IPS-18a (cell line): ENCODE results near the gene RNF220.

Experiments
- H3K27ac ChIP-seq: one replicate; pipeline ENCODE4 v1.5.1; 2013; ENCODE audit warnings: low read length
- H3K27me3 ChIP-seq: one replicate; pipeline ENCODE4 v1.6.1; 2013; ENCODE audit warnings: mild to moderate bottlenecking, low read length; ENCODE audit not compliant: control insufficient read depth, insufficient read depth
- H3K36me3 ChIP-seq: one replicate; pipeline ENCODE4 v1.6.1; 2013; ENCODE audit warnings: low read depth, low read length; ENCODE audit not compliant: control insufficient read depth
- H3K4me1 ChIP-seq: one replicate; pipeline ENCODE4 v1.6.1; 2013; ENCODE audit warnings: low read depth, low read length; ENCODE audit not compliant: control insufficient read depth
- H3K4me3 ChIP-seq: one replicate; pipeline ENCODE4 v1.5.1; 2013; ENCODE audit warnings: low read length
- H3K9ac ChIP-seq: one replicate; pipeline ENCODE4 v1.6.1; 2013; ENCODE audit warnings: mild to moderate bottlenecking, low read length, moderate library complexity
- H3K9me3 ChIP-seq: one replicate; pipeline ENCODE4 v1.6.1; 2013; ENCODE audit warnings: low read depth, low read length; ENCODE audit not compliant: control insufficient read depth

Gene RNF220

DNA sequence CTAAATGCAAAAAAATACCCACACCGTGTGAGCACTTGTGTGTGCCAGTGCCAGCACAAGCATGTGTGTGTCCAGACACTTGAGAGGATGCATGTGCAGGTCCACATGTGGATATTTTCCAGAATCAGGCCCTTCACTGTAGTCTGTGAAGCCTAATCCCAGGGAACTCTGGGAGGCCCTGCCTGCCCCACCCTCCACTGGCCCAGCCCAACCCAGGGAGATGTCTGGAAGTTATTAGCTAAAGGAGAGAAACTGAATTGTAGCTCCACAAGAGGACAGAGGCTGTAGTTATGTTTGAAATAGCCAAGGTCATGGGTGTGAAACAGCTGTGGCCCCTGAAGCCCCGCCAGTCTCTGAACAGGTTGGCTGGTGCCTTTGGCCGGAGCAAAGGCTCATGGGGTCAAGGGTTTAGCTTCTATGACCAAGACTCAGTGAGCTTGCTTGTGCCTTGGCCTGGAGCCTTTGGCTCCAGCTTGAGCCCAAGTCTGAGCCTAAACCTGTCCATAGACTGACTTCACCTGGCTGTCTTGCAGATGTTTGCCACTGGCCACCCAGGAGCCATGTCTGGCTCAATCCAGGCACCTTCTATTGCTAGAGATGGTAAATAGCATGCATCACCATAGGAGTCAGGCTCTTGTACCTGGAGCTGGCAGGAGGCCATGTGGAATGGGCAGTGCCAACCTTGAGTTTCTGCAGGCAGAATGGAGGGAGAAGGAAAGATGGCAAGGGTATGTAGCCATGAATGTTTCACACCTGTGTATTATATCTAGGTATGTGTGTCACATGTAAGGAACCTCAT lies 199.3 kb downstream of the RNF220 start:
- Histone ChIP-seq H3K9me3 (no peaks in the 10 kb centered on the region), H3K27ac (no peak overlapping the region), H3K27me3 (no peaks in the 10 kb centered on the region), H3K4me3 (no peak overlapping the region), H3K4me1 (no peaks in the 10 kb centered on the region), H3K36me3 (no peaks in the 10 kb centered on the region), H3K9ac (no peak overlapping the region)

DNA sequence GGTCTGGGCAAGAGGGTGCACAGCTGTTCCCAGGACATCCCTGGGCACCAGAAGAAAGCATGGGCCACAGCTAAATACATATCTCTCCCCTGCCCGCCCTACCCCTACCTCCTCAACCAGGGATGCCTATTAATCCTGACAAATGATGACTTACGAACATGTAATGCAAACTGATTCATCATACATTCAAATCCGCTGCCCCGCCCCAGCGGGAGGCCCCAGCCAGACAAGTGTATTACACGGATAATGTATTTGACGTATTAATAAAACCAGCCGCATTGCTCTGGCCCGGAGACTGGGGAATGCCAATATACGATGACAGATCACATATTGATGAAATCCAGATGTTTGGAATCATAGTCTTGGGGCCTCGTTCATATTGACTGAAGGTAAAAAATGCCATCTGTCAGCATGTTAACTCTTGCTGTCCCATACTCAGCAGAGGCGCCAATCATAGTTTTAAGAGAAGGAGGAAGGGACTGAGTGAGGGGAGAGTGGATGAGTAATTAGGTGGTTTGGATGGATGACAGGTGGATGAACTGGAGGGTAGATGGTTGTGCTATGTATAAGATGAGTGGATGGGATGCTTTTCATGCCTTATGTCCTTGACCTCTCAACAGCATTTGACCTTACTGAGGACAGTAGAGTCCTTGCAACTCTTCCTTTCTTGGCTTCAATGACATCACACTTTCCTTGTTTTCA lies 201.0 kb downstream of the RNF220 start:
- H3K27me3 ChIP-seq: no peaks in the 10 kb centered on the region
- no peaks in the 10 kb centered on the region for H3K9me3 ChIP-seq

DNA sequence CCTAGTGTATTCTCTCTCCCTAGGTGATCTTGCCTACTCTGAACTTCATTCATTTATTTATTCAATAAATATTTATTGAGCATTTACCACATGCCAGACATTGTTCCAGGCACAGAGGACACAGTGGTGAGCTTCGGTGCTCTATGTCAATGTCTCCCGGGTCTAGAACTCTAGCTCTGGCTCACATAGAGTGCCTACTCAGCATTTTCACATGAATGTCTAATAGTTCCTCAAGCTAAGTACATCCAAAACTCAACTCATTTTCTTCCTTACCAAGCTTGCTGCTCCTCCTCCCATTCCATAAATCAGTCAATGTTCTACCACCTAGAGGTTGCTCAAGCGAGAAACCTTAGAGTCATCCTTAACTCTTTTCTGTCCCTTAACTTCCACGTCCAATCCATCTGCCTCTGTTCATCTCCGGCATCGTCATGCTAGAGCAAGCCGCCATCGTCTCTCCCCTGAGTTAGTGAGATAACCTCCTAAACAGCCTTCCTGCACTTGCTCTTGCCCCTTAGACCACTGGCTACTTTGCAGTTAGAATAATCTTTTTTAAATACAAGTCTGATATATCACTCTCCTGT lies 201.7 kb downstream of the RNF220 start:
- H3K4me3 ChIP-seq: no peak overlapping the region
- H3K4me1 ChIP-seq: peaks cover 16% of the 10 kb centered on the region
- no peak overlapping the region for H3K27ac ChIP-seq
- H3K9ac ChIP-seq: no peak overlapping the region
- no peaks in the 10 kb centered on the region for H3K36me3 ChIP-seq
- H3K27me3 ChIP-seq: no peaks in the 10 kb centered on the region
- H3K9me3 ChIP-seq: no peaks in the 10 kb centered on the region

More for the DNA sequence above, 201.0 kb downstream of the RNF220 start:
- Histone ChIP-seq H3K9ac (no peak overlapping the region), H3K4me3 (no peak overlapping the region), H3K4me1 (peaks cover 15% of the 10 kb centered on the region), H3K36me3 (no peaks in the 10 kb centered on the region), H3K27ac (no peak overlapping the region)

DNA sequence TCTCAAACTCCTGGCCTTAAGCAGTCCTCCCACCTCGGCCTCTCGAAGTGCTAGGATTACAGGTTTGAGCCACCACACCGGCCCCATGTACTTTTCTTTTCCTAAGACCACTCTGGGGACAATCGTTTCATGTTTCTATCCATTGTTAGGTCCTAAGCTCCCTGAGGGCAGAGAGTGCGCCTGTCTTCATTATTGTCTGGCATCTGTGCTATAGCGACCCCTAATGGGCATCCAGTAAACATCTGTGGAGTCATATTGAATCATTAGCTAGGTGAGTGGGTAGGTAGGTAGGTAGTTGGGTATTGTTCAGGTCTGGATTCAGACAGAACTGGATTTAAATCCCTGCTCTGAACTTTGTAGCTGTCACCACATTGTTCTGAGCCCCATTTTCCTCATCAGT lies 203.1 kb downstream of the RNF220 start:
- H3K4me3 ChIP-seq: no peak overlapping the region
- H3K27me3 ChIP-seq: no peaks in the 10 kb centered on the region
- H3K27ac ChIP-seq: no peak overlapping the region
- no peaks in the 10 kb centered on the region for H3K9me3 ChIP-seq
- H3K4me1 ChIP-seq: peaks cover 16% of the 10 kb centered on the region
- no peaks in the 10 kb centered on the region for H3K36me3 ChIP-seq
- H3K9ac ChIP-seq: no peak overlapping the region

DNA sequence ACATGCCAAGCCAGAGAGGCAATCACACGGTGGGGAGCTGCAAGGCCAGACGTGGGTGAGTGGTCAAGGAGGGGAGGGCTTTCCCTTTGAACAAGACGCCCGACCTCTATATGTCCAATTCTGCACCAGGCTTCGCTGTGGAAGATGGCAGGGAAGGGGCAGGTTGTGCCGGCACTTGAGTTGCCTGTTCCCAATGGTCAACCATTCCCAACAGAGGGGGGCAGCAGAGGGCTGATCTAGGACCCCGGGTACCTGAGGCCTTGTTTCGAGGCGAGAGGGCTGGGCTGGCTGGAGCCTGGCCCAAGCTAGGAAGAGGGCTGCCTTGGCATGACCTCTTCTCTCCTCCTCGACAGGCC lies 204.3 kb downstream of the RNF220 start:
- no peaks in the 10 kb centered on the region for H3K36me3 ChIP-seq
- no peak overlapping the region for H3K27ac ChIP-seq
- no peaks in the 10 kb centered on the region for H3K27me3 ChIP-seq
- H3K4me3 ChIP-seq: no peak overlapping the region
- H3K4me1 ChIP-seq: peaks cover 16% of the 10 kb centered on the region
- no peak overlapping the region for H3K9ac ChIP-seq
- H3K9me3 ChIP-seq: no peaks in the 10 kb centered on the region

DNA sequence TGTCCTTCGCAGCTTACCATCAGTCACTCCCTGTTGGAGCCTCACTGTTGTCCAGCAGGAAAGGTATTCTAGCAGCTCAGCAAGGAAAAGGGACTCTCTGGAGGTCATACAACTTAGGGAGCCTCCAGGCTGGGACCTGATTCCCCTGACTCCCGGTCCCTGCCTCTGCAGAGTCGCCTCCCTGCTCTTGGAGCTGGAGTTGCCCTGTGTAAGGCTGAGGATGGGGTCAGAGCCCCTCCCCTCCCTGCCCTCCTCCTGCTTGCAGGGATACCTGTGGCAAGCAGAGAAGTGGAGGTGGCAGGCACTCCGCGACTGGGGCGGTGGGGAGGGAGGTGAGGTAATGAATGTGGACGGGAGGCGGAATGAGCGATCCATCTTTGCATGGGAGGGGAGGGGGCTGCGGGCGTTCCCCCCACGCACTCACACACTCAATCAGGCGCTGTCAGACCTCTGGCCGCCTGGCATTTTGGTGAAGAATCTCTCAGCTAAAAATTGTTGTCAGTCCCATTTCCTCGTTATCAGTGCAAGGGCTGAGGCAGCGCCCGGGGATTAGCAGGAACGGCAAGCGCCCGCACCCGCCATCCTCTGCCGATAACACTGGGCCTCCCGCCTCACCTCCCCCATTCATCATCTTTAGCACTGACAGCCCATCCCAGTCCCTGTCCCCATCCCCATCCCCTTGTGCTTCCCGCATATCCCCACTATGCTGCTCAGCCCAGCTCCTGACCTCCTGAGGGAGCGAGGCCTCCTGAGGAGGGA lies 204.9 kb downstream of the RNF220 start:
- H3K4me3 ChIP-seq: no peak overlapping the region
- H3K27me3 ChIP-seq: no peaks in the 10 kb centered on the region
- no peak overlapping the region for H3K9ac ChIP-seq
- H3K9me3 ChIP-seq: no peaks in the 10 kb centered on the region
- peaks cover 16% of the 10 kb centered on the region for H3K4me1 ChIP-seq
- no peak overlapping the region for H3K27ac ChIP-seq
- no peaks in the 10 kb centered on the region for H3K36me3 ChIP-seq

DNA sequence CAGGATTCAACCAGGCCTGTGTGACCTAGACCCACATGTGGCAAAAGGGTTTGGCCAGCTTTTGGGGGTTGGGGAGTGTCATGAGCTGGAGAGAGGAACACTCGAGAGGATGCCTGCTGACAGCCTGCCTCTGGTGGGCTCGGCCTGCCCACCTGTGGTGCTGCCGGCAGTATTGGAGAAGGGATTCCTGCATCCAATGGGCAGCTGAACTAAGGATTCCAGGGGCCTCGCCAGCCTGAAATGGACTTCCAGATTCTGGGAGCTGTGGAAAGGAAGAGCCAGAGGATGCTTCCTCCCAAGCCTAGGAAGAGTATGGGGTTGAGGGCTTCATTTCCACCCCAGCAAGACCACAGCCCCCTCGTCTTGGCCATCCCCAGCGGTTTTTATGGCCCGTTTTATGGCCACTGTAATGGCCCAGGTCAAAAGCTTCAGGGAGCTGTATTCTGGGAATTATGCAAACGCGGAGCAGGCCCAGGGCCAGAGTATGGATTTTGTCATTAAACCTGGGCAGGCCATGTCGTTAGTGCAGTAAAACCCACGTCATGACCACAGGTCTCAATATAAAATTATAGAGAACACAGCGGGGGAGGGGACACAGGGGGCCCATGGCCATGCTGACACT lies 205.6 kb downstream of the RNF220 start:
- H3K36me3 ChIP-seq: no peaks in the 10 kb centered on the region
- no peak overlapping the region for H3K27ac ChIP-seq
- H3K9ac ChIP-seq: no peak overlapping the region
- no peaks in the 10 kb centered on the region for H3K9me3 ChIP-seq
- peaks cover 16% of the 10 kb centered on the region for H3K4me1 ChIP-seq
- H3K4me3 ChIP-seq: no peak overlapping the region
- H3K27me3 ChIP-seq: no peaks in the 10 kb centered on the region

DNA sequence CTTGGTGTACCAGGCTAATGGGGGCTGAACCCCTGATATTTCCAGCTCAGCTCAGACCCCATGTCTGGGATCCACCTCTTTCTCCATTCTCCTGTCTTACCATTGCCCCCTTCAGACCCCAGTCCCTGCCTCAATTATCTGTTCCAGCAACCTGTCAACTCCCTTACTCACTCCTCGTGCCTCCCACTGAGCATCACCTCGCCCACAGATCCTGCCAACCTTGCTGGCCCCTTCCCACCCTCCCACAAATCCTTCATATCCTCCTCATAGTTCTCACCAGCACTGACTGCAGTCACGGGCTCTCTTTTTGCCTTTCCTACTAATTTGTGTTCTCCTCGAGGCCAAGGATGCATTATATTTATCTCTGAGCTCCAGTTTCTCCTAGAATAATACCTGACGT lies 206.4 kb downstream of the RNF220 start:
- Histone ChIP-seq H3K9me3 (no peaks in the 10 kb centered on the region), H3K4me3 (no peak overlapping the region), H3K27ac (no peak overlapping the region), H3K36me3 (no peaks in the 10 kb centered on the region), H3K4me1 (peaks cover 16% of the 10 kb centered on the region), H3K27me3 (peaks cover 6% of the 10 kb centered on the region), H3K9ac (no peak overlapping the region)

DNA sequence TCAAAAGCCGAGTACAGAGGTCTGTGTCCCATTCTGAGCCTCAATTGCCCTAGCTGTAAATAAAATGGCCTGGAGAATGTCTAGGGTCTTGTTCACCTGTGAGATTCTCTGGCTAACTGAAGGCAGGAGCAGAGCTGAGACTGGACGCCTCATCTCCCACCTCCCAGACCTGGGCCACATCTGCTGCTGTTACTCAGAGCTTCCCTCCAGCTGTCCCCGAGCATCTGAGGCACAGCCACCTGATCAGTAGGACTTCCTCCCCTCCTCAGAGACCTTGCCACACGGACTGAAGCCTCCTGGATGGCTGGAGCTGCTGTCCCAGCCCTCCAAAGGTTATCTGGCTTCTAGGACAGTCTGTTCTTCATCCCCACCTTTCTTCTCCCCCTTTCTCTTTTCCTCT lies 206.8 kb downstream of the RNF220 start:
- no peaks in the 10 kb centered on the region for H3K9me3 ChIP-seq
- no peak overlapping the region for H3K27ac ChIP-seq

DNA sequence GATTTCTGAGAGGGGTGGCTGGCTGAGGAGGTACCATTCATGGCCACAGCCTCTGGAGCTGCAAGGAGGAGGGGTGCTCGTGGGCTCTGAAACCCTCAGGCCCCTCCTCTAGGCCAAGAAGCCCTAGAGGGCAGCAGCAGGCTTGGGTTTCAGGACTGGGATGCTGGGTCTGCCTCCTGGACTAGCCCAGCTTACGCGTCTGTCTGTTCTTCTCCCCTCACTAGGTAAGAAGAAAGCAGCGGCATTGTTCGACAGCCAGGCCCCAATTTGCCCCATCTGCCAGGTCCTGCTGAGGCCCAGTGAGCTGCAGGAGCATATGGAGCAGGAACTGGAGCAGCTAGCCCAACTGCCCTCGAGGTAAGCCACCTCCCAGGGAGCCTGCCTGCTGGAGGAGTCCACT lies 208.9 kb downstream of the RNF220 start:
- Histone ChIP-seq H3K36me3 (no peaks in the 10 kb centered on the region), H3K4me3 (no peak overlapping the region), H3K4me1 (peaks cover 16% of the 10 kb centered on the region), H3K9ac (no peak overlapping the region), H3K27ac (no peak overlapping the region), H3K27me3 (peaks cover 16% of the 10 kb centered on the region), H3K9me3 (no peaks in the 10 kb centered on the region)

More for the DNA sequence above, 206.8 kb downstream of the RNF220 start:
- H3K36me3 ChIP-seq: no peaks in the 10 kb centered on the region
- H3K27me3 ChIP-seq: peaks cover 10% of the 10 kb centered on the region
- H3K9ac ChIP-seq: no peak overlapping the region
- H3K4me1 ChIP-seq: peaks cover 16% of the 10 kb centered on the region
- no peak overlapping the region for H3K4me3 ChIP-seq
